ENCODE measurements around the gene PIK3IP1. TPM values are rescaled to one million over a fixed set of nuclear protein-coding genes. Genes with fewer than 3 reads are reported as not detected.

PIK3IP1 gene
- total RNA-seq, 1 donor from 2014 or later, result 9.3 TPM

GRCh38 chr22:31295831-31296657, 3.8 kb upstream of the PIK3IP1 start:
- Mint-ChIP-seq H3K4me1 (ENCODE audit: low read depth) (peaks cover 50% of the 10 kb centered on the region), H3K27me3 (ENCODE audit: low read depth) (no peaks in the 10 kb centered on the region), H3K9me3 (no peaks in the 10 kb centered on the region), H3K27ac (peak overlapping the region; percentile 34), H3K4me3 (ENCODE audit: low read depth) (peak overlapping the region; percentile 31), H3K36me3 (ENCODE audit: low read depth) (no peaks in the 10 kb centered on the region)
- intact Hi-C loops (cut with micrococcal nuclease), result loop anchor here (10.0 kb wide), 2 partner anchors 661 to 871 kb away; partner anchors contain the start of genes MTFP1 and SLC35E4
- no peak for DNase-seq (ENCODE audit: low spot score)

- Mint-ChIP-seq H3K27me3 (ENCODE audit: low read depth) (no peaks in the 10 kb centered on the region), H3K9me3 (no peaks in the 10 kb centered on the region), H3K36me3 (ENCODE audit: low read depth) (peaks cover 2% of the 10 kb centered on the region), H3K27ac (peak overlapping the region; percentile 34), H3K4me3 (ENCODE audit: low read depth) (peak overlapping the region; percentile 19), H3K4me1 (ENCODE audit: low read depth) (peaks cover 48% of the 10 kb centered on the region)
- no peak for DNase-seq (ENCODE audit: low spot score)
- intact Hi-C loops (cut with micrococcal nuclease), result loop anchor here (10.0 kb wide), 2 partner anchors 661 to 871 kb away; partner anchors contain the start of genes MTFP1 and SLC35E4
Observed at GRCh38 chr22:31295360-31295759, 3.1 kb upstream of the PIK3IP1 start.

- Mint-ChIP-seq H3K4me3 (ENCODE audit: low read depth) (peak overlapping the region; percentile 97), H3K27ac (peak overlapping the region; percentile 95), H3K27me3 (ENCODE audit: low read depth) (no peaks in the 10 kb centered on the region), H3K9me3 (no peaks in the 10 kb centered on the region), H3K36me3 (ENCODE audit: low read depth) (peaks cover 21% of the 10 kb centered on the region), H3K4me1 (ENCODE audit: low read depth) (peaks cover 66% of the 10 kb centered on the region)
- intact Hi-C loops (cut with micrococcal nuclease), result loop anchor here (1.0 to 10.0 kb wide), 8 partner anchors 22 to 867 kb away; partner anchors contain the start of genes DEPDC5, LIMK2, MTFP1 and PRR14L
- peak; percentile 25 for DNase-seq (ENCODE audit: low spot score)
Observed at GRCh38 chr22:31291481-31292235, 630 bp downstream of the PIK3IP1 start.

- peak; percentile 92 for DNase-seq (ENCODE audit: low spot score)
- H3K27me3 Mint-ChIP-seq (ENCODE audit: low read depth), result no peaks in the 10 kb centered on the region
- H3K27ac Mint-ChIP-seq, result peak overlapping the region; percentile 100
- peak overlapping the region; percentile 97 for H3K4me3 Mint-ChIP-seq (ENCODE audit: low read depth)
- H3K9me3 Mint-ChIP-seq, result no peaks in the 10 kb centered on the region
- intact Hi-C loops (cut with micrococcal nuclease), result loop anchor here (2.0 to 10.0 kb wide), 6 partner anchors 54 to 866 kb away; partner anchors contain the start of genes DEPDC5, MTFP1, PRR14L and SLC35E4
- H3K4me1 Mint-ChIP-seq (ENCODE audit: low read depth), result peaks cover 65% of the 10 kb centered on the region
- peaks cover 27% of the 10 kb centered on the region for H3K36me3 Mint-ChIP-seq (ENCODE audit: low read depth)
Observed at GRCh38 chr22:31290494-31291471, 1.5 kb downstream of the PIK3IP1 start.

- intact Hi-C loops (cut with micrococcal nuclease), result loop anchor here (5.0 kb wide), 2 partner anchors 182 to 542 kb away; partner anchors contain the start of gene SELENOM
- H3K27me3 Mint-ChIP-seq (ENCODE audit: low read depth), result no peaks in the 10 kb centered on the region
- H3K36me3 Mint-ChIP-seq (ENCODE audit: low read depth), result peaks cover 39% of the 10 kb centered on the region
- no peaks in the 10 kb centered on the region for H3K9me3 Mint-ChIP-seq
- DNase-seq (ENCODE audit: low spot score), result no peak
- peak overlapping the region; percentile 100 for H3K27ac Mint-ChIP-seq
- peak overlapping the region; percentile 97 for H3K4me3 Mint-ChIP-seq (ENCODE audit: low read depth)
- H3K4me1 Mint-ChIP-seq (ENCODE audit: low read depth), result peaks cover 71% of the 10 kb centered on the region
Observed at GRCh38 chr22:31289344-31289743, 2.9 kb downstream of the PIK3IP1 start.

GRCh38 chr22:31288496-31289240, 3.6 kb downstream of the PIK3IP1 start:
- DNase-seq (ENCODE audit: low spot score), result no peak
- intact Hi-C loops (cut with micrococcal nuclease), result loop anchor here (5.0 kb wide), 2 partner anchors 181 to 541 kb away; partner anchors contain the start of gene SELENOM
- Mint-ChIP-seq H3K4me3 (ENCODE audit: low read depth) (peak overlapping the region; percentile 97), H3K36me3 (ENCODE audit: low read depth) (peaks cover 43% of the 10 kb centered on the region), H3K27me3 (ENCODE audit: low read depth) (no peaks in the 10 kb centered on the region), H3K27ac (peak overlapping the region; percentile 62), H3K9me3 (no peaks in the 10 kb centered on the region), H3K4me1 (ENCODE audit: low read depth) (peaks cover 71% of the 10 kb centered on the region)

GRCh38 chr22:31287818-31288495, 4.3 kb downstream of the PIK3IP1 start:
- Mint-ChIP-seq H3K27ac (peak overlapping the region; percentile 87), H3K4me3 (ENCODE audit: low read depth) (peak overlapping the region; percentile 58), H3K27me3 (ENCODE audit: low read depth) (no peaks in the 10 kb centered on the region), H3K4me1 (ENCODE audit: low read depth) (peaks cover 69% of the 10 kb centered on the region), H3K9me3 (no peaks in the 10 kb centered on the region), H3K36me3 (ENCODE audit: low read depth) (peaks cover 50% of the 10 kb centered on the region)
- intact Hi-C loops (cut with micrococcal nuclease), result loop anchor here (5.0 kb wide), 2 partner anchors 181 to 541 kb away; partner anchors contain the start of gene SELENOM
- no peak for DNase-seq (ENCODE audit: low spot score)

GRCh38 chr22:31286360-31287255, 5.7 kb downstream of the PIK3IP1 start:
- Mint-ChIP-seq H3K4me1 (ENCODE audit: low read depth) (peaks cover 55% of the 10 kb centered on the region), H3K27me3 (ENCODE audit: low read depth) (no peaks in the 10 kb centered on the region), H3K4me3 (ENCODE audit: low read depth) (peak overlapping the region; percentile 35), H3K27ac (peak overlapping the region; percentile 87), H3K36me3 (ENCODE audit: low read depth) (peaks cover 55% of the 10 kb centered on the region), H3K9me3 (no peaks in the 10 kb centered on the region)
- intact Hi-C loops (cut with micrococcal nuclease), result loop anchor here (5.0 kb wide), 2 partner anchors 179 to 539 kb away; partner anchors contain the start of gene SELENOM
- peak; percentile 65 for DNase-seq (ENCODE audit: low spot score)

GRCh38 chr22:31284281-31285155, 7.8 kb downstream of the PIK3IP1 start:
- H3K36me3 Mint-ChIP-seq (ENCODE audit: low read depth), result peaks cover 63% of the 10 kb centered on the region
- H3K27ac Mint-ChIP-seq, result peak overlapping the region; percentile 87
- no peak for DNase-seq (ENCODE audit: low spot score)
- H3K9me3 Mint-ChIP-seq, result no peaks in the 10 kb centered on the region
- no peaks in the 10 kb centered on the region for H3K27me3 Mint-ChIP-seq (ENCODE audit: low read depth)
- H3K4me3 Mint-ChIP-seq (ENCODE audit: low read depth), result no peak overlapping the region
- H3K4me1 Mint-ChIP-seq (ENCODE audit: low read depth), result peaks cover 49% of the 10 kb centered on the region
- intact Hi-C loops (cut with micrococcal nuclease), result loop anchor here (5.0 kb wide), 2 partner anchors 177 to 537 kb away; partner anchors contain the start of gene SELENOM
